Gastrocnemius medialis (tissue), 4 donors: ENCODE measurements around the gene NEB. TPM values are rescaled to one million over a fixed set of nuclear protein-coding genes. Genes with fewer than 3 reads are reported as not detected.
"Not testable (repeated sequence)": the region's sequence is repeated elsewhere in the genome, so short reads cannot be mapped to it uniquely, and the experiment has no call there.

Experiments
- ATAC-seq, 2 donors: fragments of 150-250 bp; one replicate each; pipeline ENCODE4 v1.9.1; 2016
- DNase-seq, 2 donors: peaks; one replicate each; pipeline ENCODE4 v3.0.0-alpha.2; 2019
- H3K27ac ChIP-seq, 4 donors: fragments of 200-600 bp; sonication (generic); 1 replicate in 1 of 4; 2 replicates in 3 of 4; pipeline ENCODE4 v1.5.1; 2016 to 2018; ENCODE audit warnings: mild to moderate bottlenecking in 2 of 4, moderate library complexity in 1 of 4
- H3K27me3 ChIP-seq, 3 donors: fragments of 200-600 bp; sonication (generic) in 2 of 3; 1 replicate in 1 of 3; 2 replicates in 2 of 3; pipeline versions ENCODE4 v1.5.1 to v1.6.0; 2016 to 2019; ENCODE audit warnings: mild to moderate bottlenecking in 1 of 3, moderate library complexity in 1 of 3
- H3K36me3 ChIP-seq, 2 donors: fragments of 200-600 bp; sonication (generic) in 1 of 2; one replicate each; pipeline ENCODE4 v1.5.1; 2017 to 2018
- H3K4me1 ChIP-seq, 2 donors: fragments of 200-600 bp; sonication (generic) in 1 of 2; one replicate each; pipeline ENCODE4 v1.5.1; 2016 to 2017; ENCODE audit warnings: mild to moderate bottlenecking in 2 of 2
- H3K4me3 ChIP-seq, 4 donors: fragments of 200-600 bp; sonication (generic) in 3 of 4; 1 replicate in 1 of 4; 2 replicates in 3 of 4; pipeline ENCODE4 v1.5.1; 2016 to 2019; ENCODE audit warnings: mild to moderate bottlenecking in 2 of 4
- H3K9me3 ChIP-seq, 3 donors: fragments of 200-600 bp; sonication (generic) in 2 of 3; 1 replicate in 1 of 3; 2 replicates in 2 of 3; pipeline ENCODE4 v1.5.1; 2016 to 2019
- CTCF ChIP-seq, 5 experiments: fragments of 450-650 bp in 3 of 5; fragments of 200-600 bp in 2 of 5; sonication (generic) in 2 of 5; IDR thresholded peaks in 4 of 5; conservative IDR thresholded peaks in 1 of 5; 1 replicate in 4 of 5; 2 replicates in 1 of 5; pipeline ENCODE4 v1.5.1; 2016 to 2019; ENCODE audit warnings: antibody characterized with exemption in 5 of 5, mild to moderate bottlenecking in 3 of 5, moderate library complexity in 3 of 5
- POLR2A ChIP-seq, 2 donors: fragments of 450-650 bp; IDR thresholded peaks; one replicate each; pipeline ENCODE4 v1.6.1; 2017; ENCODE audit warnings: antibody characterized with exemption in 2 of 2, mild to moderate bottlenecking in 2 of 2, moderate library complexity in 2 of 2
- in situ Hi-C, 4 donors: fragments of 200-750 bp; cut with MboI; loops; one replicate each; pipeline versions ENCODE4 v1.15.0 to v1.8.0; 2017; ENCODE audit warnings: low sequenced_read_pairs in 4 of 4
- intact Hi-C: fragments of 100-400 bp; cut with DNase I; formaldehyde crosslinking; loops from one replicate; pipeline ENCODE4 v1.15.1; 2023; ENCODE audit warnings: low total_unique reads
- total RNA-seq, 4 donors: library from RNA; depleted of rRNA; stranded (reverse); fragments of >200 nt; gene quantifications; one replicate each; pipeline versions ENCODE4 v1.1.0 to v1.2.3, GENCODE V29; 2016

Gene NEB
- total RNA-seq, 4 donors from 2014 or later: 6,824 to 7,704 (median 7,108) TPM

DNA sequence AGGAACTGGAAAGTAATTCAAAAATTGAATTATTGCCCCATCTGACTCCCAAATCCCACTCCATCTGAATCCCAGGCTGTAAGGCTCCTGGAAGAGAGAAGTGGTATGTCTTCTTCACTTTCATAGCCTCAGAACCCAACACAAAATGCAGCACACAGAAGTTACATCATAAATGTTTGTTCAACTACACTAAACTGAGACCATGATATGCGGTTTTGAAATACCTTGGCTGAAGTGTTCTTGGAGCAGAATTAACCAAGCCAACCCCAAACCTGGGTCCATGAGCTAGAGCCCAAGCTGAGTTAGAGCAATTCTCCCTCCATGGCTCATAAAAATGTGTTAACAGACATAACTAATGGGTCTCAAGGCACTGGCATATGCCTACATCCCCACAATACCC is 23.3 kb downstream of the NEB start:
- in situ Hi-C loops (loop anchor here in 1 of 4 donors (10.0 kb wide), 1 partner anchor 66 kb away; no protein-coding TSS in a partner anchor), intact Hi-C loops (loop anchor here (5.0 kb wide), 1 partner anchor 96 kb away; no protein-coding TSS in a partner anchor)
- Histone ChIP-seq H3K27ac (peak overlapping the region; percentile 35 to 93 (median 84)), H3K27me3 (no peaks in the 10 kb centered on the region), H3K36me3 (peaks cover 0 to 82% of the 10 kb centered on the region in 2 donors), H3K9me3 (no peaks in the 10 kb centered on the region), H3K4me3 (no peak overlapping the region), H3K4me1 (peaks cover 49 to 68% of the 10 kb centered on the region in 2 donors)
- DNase-seq: no peak
- no peak for TF ChIP-seq CTCF (IDR thresholded peaks at IDR 0.05 in 4 of 5, conservative IDR thresholded peaks at IDR 0.05 in 1 of 5)
- TF ChIP-seq POLR2A (IDR thresholded peaks at IDR 0.05): no peak
- ATAC-seq: peak; percentile 37 to 66

DNA sequence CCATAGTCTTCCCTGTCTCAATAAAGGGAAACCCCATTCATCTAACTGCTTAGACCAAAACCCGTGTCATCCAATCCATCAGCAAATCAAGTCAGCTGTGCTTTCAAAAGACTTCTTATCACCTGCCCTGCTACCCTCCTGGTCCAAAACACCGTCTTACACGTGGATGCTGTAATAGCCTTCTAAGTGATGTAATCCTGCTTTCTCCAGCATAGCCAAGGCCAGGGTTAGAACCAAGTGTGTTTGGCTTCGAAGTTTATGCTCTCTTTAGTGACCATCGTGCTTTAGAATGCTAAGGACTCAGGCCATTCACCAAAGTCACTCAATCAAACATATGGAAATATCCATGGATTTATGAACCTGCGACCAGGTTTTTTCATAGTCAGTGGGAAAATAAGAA is 25.5 kb downstream of the NEB start:
- in situ Hi-C loops: no loop called here
- TF ChIP-seq POLR2A (IDR thresholded peaks at IDR 0.05) (no peak), CTCF (IDR thresholded peaks at IDR 0.05 in 4 of 5, conservative IDR thresholded peaks at IDR 0.05 in 1 of 5) (no peak)
- no peak for DNase-seq

DNA sequence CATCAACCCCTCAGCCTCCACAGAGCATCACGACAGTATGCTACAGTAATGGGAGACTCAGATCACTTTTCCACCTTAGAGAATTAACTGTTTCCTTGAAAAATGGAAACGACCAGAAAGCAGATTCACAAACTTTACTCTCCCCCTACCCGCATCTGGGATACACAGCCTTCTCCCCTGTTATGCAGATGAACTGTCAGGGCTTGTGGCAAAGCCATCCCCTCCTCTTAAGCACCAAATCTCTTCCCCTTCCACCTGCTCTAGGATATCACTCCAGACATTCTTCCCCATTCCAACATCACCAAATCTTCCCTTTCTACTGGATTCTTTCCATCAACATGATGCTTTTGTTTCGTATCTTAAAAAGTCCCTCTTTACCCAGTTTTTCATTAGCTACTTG is 26.4 kb downstream of the NEB start:
- TF ChIP-seq POLR2A (IDR thresholded peaks at IDR 0.05): no peak
- no peak for TF ChIP-seq CTCF (IDR thresholded peaks at IDR 0.05 in 4 of 5, conservative IDR thresholded peaks at IDR 0.05 in 1 of 5)
- no peaks in the 10 kb centered on the region for H3K9me3 ChIP-seq
- H3K4me1 ChIP-seq: peaks cover 39 to 48% of the 10 kb centered on the region in 2 donors
- intact Hi-C loops (no loop called here), in situ Hi-C loops (no loop called here)
- ATAC-seq (no peak), DNase-seq (no peak)
- peaks cover 0 to 68% of the 10 kb centered on the region in 2 donors for H3K36me3 ChIP-seq
- no peaks in the 10 kb centered on the region for H3K27me3 ChIP-seq
- peak overlapping the region; percentile 62 to 93 (median 84) for H3K27ac ChIP-seq
- no peak overlapping the region for H3K4me3 ChIP-seq

More for the DNA sequence above, 25.5 kb downstream of the NEB start:
- peak overlapping the region; percentile 62 to 93 (median 84) for H3K27ac ChIP-seq
- no peak overlapping the region for H3K4me3 ChIP-seq
- H3K4me1 ChIP-seq: peaks cover 47 to 56% of the 10 kb centered on the region in 2 donors
- intact Hi-C loops: no loop called here
- H3K36me3 ChIP-seq: peaks cover 0 to 76% of the 10 kb centered on the region in 2 donors
- no peaks in the 10 kb centered on the region for H3K9me3 ChIP-seq
- no peaks in the 10 kb centered on the region for H3K27me3 ChIP-seq
- ATAC-seq: peak; percentile 18 to 44

DNA sequence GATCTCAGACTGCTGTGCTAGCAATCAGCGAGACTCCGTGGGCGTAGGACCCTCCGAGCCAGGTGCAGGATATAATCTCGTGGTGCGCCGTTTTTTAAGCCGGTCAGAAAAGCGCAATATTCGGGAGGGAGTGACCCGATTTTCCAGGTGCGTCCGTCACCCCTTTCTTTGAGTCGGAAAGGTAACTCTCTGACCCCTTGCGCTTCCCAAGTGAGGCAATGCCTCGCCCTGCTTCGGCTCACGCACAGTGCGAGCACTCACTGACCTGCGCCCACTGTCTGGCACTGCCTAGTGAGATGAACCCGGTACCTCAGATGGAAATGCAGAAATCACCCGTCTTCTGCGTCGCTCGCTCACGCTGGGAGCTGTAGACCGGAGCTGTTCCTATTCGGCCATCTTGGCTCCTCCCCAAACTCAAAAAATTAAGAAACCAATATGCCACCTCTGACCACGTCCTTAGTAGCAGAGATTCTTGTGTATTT is 29.8 kb downstream of the NEB start:
- H3K9me3 ChIP-seq, intact Hi-C loops, DNase-seq, in situ Hi-C loops, H3K4me3 ChIP-seq, H3K27me3 ChIP-seq: not testable (repeated sequence)
- peak in 1 of 2 donors; percentile 28 for ATAC-seq
- Histone ChIP-seq H3K4me1 (peaks cover 19 to 20% of the 10 kb centered on the region in 2 donors), H3K36me3 (peaks cover 0 to 50% of the 10 kb centered on the region in 2 donors), H3K27ac (peak overlapping the region in 2 of 4 donors; percentile 7 to 81)

- H3K4me3 ChIP-seq, intact Hi-C loops, ATAC-seq, DNase-seq, H3K4me1 ChIP-seq, H3K9me3 ChIP-seq, H3K27me3 ChIP-seq: not testable (repeated sequence)
- Histone ChIP-seq H3K27ac (peak overlapping the region in 3 of 4 donors; percentile 43 to 65 (median 64)), H3K36me3 (peaks cover 0 to 46% of the 10 kb centered on the region in 2 donors)
- in situ Hi-C loops: loop anchor here in 2 of 4 donors (10.0 to 25.0 kb wide), 2 partner anchors 117 to 314 kb away; no protein-coding TSS in a partner anchor
These were observed 36.1 kb downstream of the NEB start for GRCh38 chr2:151698134-151698533.
